Right renal pelvis (tissue), 4 donors: Measurements from ENCODE around the gene PTH1R. TPM values are rescaled to one million over a fixed set of nuclear protein-coding genes. Genes with fewer than 3 reads are reported as not detected.

ENCODE experiments used
- DNase-seq, 4 donors: peaks; one replicate each; pipeline ENCODE4 v3.0.0-alpha.2; 2013; ENCODE audit warnings: low read depth in 4 of 4, low spot score in 3 of 4, missing footprints in 1 of 4
- polyA plus RNA-seq, 4 donors: library from polyadenylated mRNA; unstranded; fragments of 120-200 nt; gene quantifications; one replicate each; pipeline ENCODE4 v1.2.1, GENCODE V29; 2013; ENCODE audit not compliant: insufficient read length in 4 of 4

Gene PTH1R
- polyA plus RNA-seq, 4 donors = 157 to 260 (median 188) TPM

DNA sequence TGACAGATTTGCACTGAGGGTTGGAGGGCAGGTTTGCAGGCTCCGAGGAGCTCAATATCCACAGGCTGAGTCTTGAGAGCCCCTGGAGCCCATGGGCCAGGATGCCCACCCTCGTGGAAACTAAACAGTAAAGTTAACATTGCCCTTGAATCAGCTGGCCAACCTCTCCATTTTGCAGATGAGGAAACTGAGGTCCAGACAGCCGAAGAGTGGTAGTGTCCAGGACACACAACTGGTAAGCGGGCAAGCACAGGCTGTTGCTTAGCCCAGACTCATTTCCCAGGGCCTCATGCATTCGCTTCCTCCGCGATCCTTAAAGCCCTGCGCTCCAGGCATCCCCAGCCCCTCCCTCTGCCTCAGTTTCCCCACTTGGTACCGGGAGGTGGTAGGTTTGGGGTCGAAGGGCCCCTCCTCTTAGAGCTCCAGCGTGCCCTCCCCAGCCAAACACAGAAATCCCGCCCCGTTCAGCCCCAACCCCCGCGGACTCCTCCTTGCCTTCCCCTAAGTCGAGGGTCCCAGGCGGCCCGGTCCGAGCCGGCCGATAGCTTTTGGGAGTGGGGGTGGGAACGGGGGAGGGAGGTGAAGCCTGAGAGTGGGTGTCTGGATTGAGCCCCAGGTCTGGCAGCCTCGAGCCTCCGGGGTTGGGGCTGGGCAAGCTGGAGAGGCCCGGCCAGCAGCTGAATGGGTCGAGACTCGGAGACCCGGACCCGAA lies 3.5 kb downstream of the PTH1R start:
- no peak for DNase-seq

DNA sequence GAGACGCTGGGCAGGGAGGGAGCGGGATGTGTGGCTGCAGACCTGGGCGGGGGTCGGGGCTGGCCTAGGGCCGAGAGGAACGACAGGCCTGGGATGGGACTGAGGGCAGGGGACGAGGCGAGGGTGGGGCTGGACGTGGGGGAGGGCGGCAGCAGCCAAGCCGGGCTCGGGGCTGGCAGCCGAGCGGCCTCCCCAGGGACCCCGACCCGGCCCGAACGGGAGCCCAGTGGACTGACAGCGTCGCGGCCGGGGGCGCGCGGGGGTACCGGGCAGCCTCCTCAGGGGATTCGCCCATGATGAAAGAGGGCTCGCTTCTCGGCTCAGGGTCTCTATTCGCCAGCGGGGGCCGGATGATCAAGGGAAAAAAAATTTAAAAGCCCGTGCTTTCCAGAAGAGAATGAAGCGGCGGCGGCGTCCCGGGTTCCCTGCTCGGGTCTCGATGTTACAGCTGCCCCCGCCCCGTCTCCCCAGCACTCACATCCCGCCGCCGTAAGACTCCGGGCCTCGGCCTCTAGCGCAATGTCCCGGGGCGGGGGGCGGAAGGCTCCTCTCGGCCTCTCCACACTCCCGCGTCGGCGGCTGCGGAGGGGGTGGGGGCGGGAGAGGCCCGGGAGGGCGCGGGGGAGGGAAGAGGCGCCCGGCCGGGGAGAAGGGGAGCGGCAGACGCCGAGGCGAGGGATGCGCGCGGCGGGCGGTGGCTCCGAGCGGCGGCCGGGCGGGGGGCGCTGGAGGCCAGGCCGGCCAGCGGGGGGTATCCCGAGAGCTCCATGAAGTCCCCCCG lies 4.3 kb downstream of the PTH1R start:
- no peak for DNase-seq

DNA sequence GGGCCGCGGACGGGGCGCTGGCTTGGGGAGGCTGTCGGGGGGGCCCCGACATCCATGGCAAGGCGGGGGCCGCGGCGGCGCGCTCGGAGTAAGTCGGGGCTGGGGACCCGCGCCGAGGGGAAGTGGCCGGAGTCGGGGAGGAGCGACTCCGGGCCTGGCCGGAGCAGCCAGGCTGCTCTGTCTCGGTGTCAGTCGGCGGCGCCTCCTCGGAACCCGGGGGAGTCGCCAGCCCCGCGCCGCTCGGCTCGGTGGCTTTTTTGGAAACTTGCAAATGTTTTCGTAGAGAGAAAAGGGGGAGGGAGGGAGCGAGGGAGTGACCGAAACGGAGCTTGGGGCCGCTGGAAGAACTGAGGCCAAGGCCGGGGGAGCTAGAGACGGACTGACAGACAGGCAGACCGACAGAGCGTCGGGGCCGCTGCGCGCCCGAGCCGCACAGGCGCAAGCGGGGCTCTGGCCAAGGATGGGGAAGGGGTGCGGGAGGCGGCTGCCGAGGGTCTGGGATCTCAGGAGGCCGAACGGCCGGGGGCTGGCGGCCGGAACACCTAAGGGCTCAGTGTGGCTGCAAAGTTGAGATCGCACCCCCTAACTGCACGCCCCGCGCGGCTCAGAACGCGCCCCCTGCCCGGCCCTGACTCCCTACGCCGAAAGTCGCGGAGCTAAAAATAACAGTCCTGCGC lies 5.0 kb downstream of the PTH1R start:
- no peak for DNase-seq

DNA sequence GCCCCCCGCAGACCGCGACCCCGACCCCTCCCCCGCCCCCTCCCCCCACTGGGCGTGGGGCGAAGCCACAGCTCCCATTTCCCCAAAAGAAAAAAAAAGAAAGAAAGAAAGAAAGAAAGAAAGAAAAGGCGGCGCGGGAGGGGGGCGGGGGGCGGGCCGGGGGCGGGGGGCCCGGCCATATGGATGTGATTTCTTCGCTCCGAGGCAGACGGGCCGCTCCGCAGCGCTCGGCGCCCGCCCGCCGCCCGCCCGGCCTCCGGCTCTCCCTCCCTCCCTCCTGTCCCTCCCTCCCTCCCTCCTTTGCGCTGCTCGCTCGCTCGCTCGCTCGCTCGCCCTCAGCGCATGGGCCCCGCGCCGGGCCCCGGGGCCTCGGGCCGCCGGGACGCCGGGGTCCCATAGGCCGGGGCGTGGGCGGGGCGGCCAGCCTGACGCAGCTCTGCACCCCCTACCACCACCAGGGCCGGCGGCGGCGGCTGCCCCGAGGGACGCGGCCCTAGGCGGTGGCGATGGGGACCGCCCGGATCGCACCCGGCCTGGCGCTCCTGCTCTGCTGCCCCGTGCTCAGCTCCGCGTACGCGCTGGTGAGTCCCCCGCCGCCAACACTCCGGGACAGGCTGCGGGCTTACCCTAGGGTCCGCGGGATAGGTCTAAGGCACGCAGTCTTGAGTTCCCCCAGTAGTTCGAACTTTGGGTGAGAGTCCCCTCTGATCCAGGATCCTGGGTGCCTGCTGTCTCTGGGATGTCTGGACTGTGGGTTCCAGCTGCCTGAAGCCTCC lies 5.7 kb downstream of the PTH1R start:
- no peak for DNase-seq

DNA sequence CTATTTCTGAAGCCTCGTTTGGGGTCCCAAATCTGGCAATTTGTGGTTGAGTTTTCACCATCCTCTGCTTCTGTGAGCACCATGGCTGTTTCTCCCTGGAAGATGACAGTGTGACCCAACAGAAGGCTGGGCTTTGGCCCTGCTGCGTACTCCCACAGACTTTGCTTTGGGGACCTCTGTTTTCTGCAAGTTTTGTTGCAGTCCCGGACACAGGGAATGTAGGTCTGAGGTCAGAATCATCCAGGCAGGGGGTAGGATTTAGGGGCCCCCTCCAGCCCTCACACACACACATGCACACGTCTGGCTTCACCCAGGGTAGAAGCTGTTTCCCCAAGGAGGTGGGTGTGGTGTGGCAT lies 6.3 kb downstream of the PTH1R start:
- no peak for DNase-seq

DNA sequence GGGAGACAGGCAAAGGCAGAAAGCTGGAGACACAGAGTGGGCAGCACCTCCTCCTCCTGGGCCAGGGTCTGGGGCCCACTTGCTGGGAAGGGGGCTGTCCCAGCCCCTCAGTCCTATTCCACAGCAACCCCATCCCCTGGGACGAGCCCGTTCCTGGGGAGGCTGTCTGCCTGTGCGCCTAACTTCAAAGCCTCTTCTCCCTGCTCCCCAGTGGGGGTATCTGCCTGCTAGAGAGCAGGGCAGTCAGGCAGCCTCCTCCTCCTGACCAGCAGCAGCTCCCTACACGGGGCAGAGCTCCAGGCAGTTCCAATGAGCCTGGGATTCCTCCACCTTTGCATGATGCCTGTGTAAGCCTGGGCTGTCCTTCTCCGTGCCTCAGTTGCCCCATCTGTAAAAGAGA lies 6.9 kb downstream of the PTH1R start:
- no peak for DNase-seq

DNA sequence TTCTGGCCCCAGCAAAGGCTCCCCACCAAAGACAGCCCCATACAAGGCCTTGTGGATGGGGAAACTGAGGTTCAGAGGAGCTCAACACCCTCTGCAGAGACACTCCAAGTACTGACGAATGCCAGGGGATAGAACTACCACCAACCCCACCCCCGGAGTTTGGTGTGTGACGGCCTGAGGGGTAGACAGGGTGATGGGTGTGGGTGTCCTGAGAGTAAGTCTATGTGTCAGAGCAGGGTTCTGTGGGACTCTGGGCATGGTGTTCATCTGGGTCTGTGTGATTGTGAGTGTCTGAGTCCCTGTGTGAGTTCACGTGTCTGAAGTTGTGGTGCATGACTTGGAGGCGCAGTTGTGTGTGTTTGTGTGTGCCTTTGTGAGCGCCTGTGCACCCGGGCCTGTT lies 7.4 kb downstream of the PTH1R start:
- DNase-seq = no peak

DNA sequence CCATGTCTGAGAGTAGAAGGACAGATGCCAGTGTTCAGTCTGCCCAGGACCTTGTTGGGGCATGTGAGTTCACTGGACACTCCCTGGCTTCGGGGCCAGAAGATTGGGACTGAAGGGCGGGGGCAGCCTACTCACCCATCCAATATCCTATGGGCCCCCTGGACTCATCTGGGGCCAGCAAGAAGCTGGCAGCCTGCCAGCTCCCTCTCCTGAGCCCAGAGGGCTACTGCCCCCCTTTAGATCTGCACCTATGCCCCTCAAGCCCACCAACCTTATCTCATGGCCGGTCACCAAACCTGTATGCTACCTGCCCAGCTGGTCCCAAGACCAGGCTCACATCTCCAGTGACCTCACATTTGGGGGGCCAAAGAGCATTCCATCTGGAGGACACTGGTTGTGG lies 8.1 kb downstream of the PTH1R start:
- DNase-seq = no peak

DNA sequence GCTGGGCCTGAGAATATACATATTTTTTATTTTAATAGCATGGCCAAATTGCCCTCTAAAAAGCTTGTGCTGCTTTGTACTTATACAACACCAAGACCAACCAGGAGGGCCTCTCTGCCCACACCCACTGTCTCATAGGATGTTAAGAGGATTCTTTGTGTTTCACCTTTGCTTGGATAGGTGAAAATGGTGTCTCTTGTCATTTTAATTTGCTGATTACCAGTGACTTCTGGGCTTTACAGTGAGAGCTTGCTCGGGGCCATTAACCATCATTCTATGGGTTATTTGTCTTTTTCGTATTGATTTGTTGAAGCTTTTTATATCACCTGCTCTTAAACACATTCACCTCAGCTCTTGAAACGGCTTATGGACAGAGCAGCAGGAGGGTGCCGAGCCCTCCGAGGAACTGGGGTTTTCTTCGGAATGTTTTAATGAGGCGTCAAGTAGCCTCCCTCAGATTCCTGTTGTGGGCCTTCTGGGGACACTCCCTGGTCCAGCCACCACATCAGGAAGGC lies 10.5 kb downstream of the PTH1R start:
- DNase-seq = no peak

DNA sequence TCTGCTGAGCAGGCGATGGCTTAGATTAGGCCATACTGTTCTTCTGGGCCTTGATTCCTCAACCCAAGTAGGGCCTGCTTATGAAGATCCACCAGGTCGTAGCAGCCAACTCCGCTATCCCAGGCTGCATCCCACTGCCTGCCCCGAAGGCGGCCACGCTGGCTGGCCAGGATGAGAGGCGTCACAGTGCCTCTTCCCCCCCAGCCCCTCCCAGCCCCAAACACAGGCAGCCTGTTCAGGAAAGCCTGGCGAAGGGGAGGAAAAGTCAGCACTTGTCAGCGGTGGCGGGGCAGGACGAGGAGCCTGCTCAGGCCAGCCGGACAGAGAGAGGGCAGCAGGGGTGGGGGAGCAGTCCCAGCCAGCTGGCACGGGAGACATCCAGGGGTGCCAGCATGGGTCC lies 11.2 kb downstream of the PTH1R start:
- DNase-seq = no peak

DNA sequence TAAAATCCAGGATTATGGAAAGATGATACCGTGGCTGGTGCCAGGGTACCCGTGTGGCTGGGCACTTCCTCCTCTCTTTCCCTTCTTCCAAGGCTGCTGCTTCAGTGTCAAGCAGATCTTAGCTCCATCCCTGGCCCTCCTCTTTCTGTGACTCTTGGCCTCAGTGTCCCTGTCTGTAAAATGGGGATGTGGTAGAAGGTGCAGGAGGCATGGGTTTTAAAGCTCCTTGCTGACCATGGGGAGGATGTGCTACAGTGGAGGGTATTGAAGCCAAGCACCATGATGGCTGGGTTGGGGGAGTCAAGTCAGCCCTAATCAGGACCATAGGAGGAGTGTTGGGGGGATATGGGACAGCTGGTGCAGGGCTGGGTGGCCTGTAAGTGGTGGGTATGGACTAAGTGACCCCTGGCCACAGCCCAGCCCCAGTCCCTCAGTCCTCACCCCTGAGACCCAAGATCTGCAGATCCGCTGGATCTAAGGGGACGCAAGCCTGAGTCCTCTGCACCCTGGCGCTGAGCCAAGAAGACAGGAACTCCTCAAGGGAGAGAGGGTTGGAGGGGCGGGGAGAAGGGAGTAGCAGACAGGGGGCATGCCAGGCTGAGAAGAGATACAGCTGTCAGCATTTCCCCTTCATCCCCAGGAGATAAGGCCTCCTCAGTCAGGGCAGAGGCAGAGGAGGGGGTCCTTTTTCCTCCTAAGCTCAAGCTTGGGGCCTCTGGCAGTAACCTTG lies 12.0 kb downstream of the PTH1R start:
- no peak for DNase-seq

DNA sequence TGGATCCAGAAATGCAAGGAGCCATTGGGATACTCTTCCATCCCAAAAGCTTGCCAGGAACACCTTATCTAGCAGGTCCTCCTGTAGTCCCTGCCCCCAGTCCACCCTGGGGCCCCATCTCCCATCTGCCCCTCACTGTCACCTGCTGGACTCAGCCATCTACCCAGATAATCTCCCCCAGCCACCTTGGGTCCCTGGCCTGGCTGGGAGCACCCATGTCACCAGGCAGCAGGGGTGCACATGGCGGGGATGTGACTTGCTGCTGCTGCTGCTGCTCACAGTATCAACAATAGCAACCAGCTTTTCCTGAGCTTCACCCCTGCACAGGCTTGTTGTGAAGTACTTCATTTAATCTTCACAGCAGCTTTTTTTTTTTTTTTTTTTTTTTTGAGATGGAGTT lies 12.6 kb downstream of the PTH1R start:
- DNase-seq = no peak

DNA sequence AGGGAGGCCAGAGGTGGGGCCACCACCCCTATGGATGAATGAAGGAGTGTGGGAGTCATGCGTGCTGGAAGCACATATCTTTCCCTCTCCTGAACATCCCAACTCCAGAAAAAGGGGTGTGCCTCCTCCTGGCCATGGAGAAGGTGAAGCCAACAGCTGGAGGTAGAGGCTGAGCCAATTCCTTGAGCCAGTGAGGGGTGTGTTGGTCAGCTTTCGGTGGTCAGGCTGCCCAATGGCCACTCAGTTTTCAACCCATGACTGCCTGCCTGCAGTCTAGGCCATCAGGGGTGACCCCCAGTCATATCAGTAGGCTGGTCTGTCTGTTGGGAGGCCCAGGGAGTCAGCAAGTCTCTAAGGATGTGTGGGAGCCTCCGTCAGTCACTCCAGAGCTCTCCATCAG lies 13.6 kb downstream of the PTH1R start:
- no peak for DNase-seq

DNA sequence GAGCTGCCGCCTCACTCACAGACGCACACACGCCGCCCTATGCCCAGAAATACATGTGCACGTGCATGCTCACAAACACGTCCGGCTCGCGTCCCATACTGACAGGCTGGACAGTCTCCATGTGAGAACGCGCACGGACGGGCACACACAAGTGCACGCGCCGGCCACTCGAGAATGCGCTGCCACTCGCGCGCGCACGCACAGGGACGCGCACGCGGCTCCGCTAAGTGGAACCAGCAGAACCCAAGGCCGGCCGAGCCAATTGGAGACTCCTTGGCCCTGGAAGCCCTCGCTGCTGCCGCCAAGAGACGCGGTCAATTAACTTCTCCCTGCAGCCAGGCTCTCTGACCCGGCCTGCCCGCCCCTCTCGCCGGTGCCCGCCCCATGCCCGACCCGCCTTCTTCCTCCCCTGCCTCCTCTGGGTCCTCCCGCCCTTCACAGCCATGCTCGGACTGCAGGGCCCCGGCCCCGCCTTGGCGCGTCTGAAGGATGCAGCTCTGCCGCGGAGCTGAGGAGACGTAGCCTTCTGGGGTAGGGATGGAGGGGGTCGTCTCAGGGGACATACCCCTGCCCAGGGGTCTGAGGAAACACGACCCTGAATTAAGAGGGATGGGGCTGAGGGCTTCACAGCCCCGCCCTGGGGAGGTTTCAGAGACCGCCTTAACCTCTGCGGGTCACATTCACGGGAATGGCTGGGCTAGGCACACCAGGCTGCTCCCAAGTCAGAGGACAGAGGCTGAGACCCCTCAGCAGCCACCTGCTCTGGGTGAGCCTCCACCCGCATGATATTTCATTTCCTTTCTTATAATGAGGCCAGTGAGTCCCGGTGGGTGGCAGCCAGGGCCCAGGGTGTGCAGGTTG lies 15.0 kb downstream of the PTH1R start:
- DNase-seq = no peak

DNA sequence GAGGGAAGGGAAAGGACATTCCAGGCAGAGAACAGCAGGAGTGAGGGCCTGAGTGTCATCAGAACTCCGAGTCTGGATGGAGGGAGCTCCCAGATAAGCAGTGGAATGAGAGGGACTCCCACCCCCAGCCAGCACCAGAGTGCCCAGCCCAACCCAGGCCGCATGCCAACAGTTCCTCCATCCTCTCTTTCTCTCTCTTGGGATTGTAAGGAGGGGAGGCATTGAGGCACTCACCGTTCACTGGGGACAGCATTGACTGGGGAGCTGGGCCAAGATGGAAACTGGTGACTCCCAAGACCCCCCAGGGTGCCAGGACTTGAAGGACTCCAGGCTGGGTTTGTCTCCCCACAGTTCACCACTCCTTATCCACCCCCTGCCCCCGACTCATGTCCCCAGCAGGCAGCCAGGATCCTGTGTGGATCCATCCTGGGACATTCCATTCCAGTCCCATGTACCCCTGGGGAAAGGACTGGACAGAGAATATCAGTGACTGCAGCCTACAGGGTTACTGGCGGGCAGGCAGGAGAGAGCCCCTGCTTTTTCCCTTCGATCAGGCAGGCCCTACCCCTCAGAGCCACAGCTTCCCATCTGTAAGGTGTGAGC lies 15.7 kb downstream of the PTH1R start:
- no peak for DNase-seq

DNA sequence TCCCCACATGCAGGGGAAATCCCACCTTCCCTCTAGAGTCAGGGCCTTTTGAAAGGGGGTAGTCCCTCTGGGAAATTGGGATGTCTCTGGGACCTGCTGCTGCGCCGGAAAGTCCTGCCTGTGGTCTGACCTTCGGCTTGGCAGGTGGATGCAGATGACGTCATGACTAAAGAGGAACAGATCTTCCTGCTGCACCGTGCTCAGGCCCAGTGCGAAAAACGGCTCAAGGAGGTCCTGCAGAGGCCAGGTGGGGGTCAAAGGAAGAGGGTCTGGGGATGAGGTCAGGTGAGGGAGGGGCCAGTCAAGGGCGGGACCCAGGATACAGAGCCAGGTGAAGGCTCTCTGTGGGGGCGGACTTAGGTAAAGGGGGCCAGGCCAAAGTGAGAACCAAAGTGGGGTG lies 16.2 kb downstream of the PTH1R start:
- no peak for DNase-seq

DNA sequence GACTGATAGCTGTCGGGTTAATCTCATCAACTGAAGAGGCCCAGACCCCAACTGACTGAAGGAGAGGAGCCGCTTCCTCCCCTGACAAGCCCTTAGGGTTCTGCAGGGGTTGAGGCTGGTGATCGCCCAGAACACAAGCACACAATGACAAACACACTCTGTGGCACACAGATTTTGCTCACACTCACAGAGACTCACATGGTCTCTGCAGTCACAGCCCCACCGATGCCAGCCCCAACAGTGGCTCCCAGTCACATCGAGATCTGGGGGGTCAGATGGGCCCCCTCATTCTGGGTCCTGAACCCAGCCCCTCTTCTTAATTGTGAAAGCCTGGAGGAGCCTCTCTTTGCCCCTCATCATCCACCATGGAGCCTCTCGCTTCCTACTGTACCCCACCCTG lies 16.7 kb downstream of the PTH1R start:
- DNase-seq = no peak

DNA sequence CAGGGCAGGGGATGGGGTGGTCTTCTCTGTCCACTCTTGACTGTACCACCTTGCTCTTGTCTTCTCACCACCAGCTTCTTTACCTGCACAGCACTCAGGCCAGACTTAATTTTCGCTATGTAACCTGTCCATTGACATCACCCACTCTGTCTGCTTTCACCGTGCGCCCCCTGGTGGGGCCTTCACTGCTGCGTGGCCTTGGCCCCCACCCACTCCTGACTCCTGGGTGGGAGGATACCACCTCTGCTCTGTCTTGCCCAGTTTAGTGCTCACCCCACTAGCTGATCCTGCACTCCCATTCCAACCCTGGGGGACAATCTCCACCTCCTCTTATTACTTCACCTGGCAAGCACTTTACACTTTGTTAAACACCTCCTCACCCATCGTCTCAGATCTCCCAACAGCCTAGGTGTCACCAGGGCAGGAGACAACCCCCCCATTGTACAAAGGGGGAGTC lies 17.7 kb downstream of the PTH1R start:
- no peak for DNase-seq

DNA sequence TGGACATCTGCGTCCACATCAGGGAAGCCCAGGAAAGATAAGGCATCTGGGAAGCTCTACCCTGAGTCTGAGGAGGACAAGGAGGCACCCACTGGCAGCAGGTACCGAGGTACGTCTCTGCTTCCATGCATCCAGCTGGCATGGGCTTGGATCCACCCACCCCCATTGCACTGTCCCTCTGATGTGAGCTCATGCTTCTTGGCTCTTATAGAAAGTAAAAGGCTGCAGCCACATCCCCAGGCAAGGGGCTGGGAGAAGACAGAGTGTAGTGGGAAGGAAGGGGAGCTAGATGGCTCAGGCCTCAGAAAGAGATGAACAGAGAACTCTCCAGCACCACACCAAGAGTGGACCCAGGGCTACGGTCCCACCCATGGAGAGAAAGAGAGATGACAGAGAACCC lies 18.2 kb downstream of the PTH1R start:
- no peak for DNase-seq
